SJCRH30 (cell line): ENCODE measurements around the gene ANKAR. TPM values are rescaled to one million over a fixed set of nuclear protein-coding genes. Genes with fewer than 3 reads are reported as not detected.
"Not testable (repeated sequence)": the region's sequence is repeated elsewhere in the genome, so short reads cannot be mapped to it uniquely, and the experiment has no call there.

Experiments used
- DNase-seq, 2 experiments: peaks; one replicate each; pipeline ENCODE4 v3.0.0-alpha.2; 2015 to 2020
- H3K27ac ChIP-seq: fragments of 250-450 bp; sonication (Bioruptor Pico); 2 replicates; pipeline ENCODE4 v1.5.1; 2020; ENCODE audit warnings: mild to moderate bottlenecking, moderate library complexity
- H3K27me3 ChIP-seq: fragments of 250-450 bp; sonication (Bioruptor Pico); 2 replicates; pipeline ENCODE4 v1.5.1; 2020; ENCODE audit warnings: mild to moderate bottlenecking, moderate library complexity
- H3K36me3 ChIP-seq: fragments of 250-450 bp; sonication (Bioruptor Pico); 2 replicates; pipeline ENCODE4 v1.5.1; 2020; ENCODE audit warnings: mild to moderate bottlenecking, moderate library complexity
- H3K4me1 ChIP-seq: fragments of 250-450 bp; sonication (Bioruptor Pico); 2 replicates; pipeline ENCODE4 v1.5.1; 2020; ENCODE audit warnings: mild to moderate bottlenecking, moderate library complexity
- H3K4me3 ChIP-seq: fragments of 250-450 bp; sonication (Bioruptor Pico); 2 replicates; pipeline ENCODE4 v1.5.1; 2020; ENCODE audit warnings: mild to moderate bottlenecking, moderate library complexity
- H3K9me3 ChIP-seq: fragments of 250-450 bp; sonication (Bioruptor Pico); replicated peaks from 2 replicates; pipeline ENCODE4 v1.5.1; 2020; ENCODE audit warnings: mild to moderate bottlenecking, moderate library complexity
- total RNA-seq: library from RNA; depleted of rRNA; stranded (reverse); fragments of >200 nt; shearing (Covaris generic); gene quantifications from 2 replicates; pipeline ENCODE4 v1.2.3, GENCODE V29; 2014

ANKAR gene
- total RNA-seq, 1 experiment from 2014 or later = 13.5 TPM

DNA sequence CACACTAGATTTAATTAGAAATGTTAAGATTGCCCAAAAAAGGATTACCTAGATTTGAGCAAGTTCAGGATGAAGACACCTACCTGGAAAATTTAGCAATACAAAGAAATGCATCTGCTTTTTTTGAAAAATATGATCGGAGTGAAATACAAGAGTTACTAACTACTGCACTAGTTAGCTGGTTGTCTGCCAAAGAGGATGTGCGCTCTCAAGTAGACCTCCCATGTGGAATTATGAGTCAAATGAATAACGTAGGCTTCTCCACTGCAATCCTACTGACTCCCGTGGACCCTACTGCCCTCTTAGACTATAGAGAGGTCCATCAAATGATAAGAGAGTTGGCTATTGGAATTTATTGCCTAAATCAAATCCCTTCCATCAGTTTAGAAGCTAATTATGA is 2.0 kb downstream of the ANKAR start:
- peaks cover 11% of the 10 kb centered on the region for H3K9me3 ChIP-seq
- no peaks in the 10 kb centered on the region for H3K27me3 ChIP-seq
- peak in 1 of 2 experiments; percentile 31 for DNase-seq
- H3K36me3 ChIP-seq = peaks cover 35% of the 10 kb centered on the region
- no peaks in the 10 kb centered on the region for H3K4me1 ChIP-seq
- H3K4me3 ChIP-seq = no peak overlapping the region
- no peak overlapping the region for H3K27ac ChIP-seq

DNA sequence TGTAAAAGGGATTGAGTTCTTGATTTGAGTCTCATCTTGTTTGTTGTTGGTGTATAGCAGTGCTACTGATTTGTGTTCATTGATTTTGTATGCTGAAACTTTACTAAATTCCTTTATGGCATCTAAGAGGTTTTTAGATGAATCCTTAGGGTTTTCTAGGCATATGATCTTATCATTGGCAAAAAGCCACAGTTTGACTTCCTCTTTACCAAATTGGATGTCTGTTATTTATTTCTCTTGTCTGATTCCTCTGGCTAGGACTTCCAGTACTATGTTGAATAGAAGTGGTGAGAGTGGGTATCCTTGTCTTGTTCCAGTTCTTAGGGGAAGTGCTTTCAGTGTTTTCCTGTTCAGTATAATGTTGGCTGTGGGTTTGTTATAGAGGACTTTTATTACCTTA is 4.8 kb downstream of the ANKAR start:
- Histone ChIP-seq H3K4me1 (no peaks in the 10 kb centered on the region), H3K4me3 (no peak overlapping the region), H3K9me3 (peaks cover 11% of the 10 kb centered on the region), H3K27me3 (no peaks in the 10 kb centered on the region), H3K27ac (no peak overlapping the region), H3K36me3 (peaks cover 13% of the 10 kb centered on the region; the same call in 1 of the 2 replicates)
- DNase-seq = no peak

DNA sequence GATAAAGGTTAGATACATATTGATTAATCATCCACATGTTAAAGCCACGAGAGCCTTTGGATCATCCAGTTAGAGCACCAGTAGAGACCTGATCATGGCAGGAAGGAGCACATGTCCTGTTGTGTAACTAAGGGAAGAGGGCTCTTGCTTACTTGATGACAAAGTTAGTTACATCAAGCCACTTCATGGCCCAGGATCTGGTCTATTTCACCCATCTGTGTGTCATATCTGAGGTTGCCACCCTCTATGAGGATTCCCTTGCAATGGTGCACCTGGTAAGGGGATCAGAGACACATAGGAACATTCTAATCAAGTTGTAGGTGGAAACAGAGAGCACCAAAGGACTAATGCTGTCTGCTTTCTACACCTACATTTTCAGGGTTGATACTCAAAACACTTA is 6.7 kb downstream of the ANKAR start:
- Histone ChIP-seq H3K9me3 (peaks cover 11% of the 10 kb centered on the region), H3K4me3 (no peak overlapping the region), H3K4me1 (peaks cover 9% of the 10 kb centered on the region; the same call in 1 of the 2 replicates), H3K36me3 (peaks cover 10% of the 10 kb centered on the region; the same call in 1 of the 2 replicates), H3K27ac (no peak overlapping the region), H3K27me3 (no peaks in the 10 kb centered on the region)
- no peak for DNase-seq

DNA sequence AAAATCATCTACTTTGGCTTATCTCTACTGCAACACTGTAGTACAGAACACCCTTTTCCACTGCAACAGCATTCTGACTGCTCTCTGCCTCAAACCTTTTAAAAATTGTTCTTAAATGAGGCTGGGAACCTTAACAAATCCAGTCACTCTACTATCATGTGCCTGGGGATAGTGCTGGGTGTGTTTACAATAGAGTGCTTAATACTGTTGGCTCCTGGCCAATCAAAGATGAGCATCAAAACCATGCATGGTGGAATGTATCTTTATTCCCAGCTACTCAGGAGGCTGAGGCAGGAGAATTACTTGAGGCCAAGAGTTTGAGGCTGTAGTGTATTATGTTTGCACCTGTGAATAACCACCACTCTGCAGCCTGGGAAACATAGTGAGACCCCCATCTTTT is 7.4 kb downstream of the ANKAR start:
- Histone ChIP-seq H3K27ac (no peak overlapping the region), H3K4me1 (peaks cover 14% of the 10 kb centered on the region; the same call in 1 of the 2 replicates), H3K27me3 (no peaks in the 10 kb centered on the region), H3K9me3 (peaks cover 11% of the 10 kb centered on the region), H3K36me3 (peaks cover 10% of the 10 kb centered on the region; the same call in 1 of the 2 replicates), H3K4me3 (no peak overlapping the region)
- DNase-seq = peak in 1 of 2 experiments; percentile 38

DNA sequence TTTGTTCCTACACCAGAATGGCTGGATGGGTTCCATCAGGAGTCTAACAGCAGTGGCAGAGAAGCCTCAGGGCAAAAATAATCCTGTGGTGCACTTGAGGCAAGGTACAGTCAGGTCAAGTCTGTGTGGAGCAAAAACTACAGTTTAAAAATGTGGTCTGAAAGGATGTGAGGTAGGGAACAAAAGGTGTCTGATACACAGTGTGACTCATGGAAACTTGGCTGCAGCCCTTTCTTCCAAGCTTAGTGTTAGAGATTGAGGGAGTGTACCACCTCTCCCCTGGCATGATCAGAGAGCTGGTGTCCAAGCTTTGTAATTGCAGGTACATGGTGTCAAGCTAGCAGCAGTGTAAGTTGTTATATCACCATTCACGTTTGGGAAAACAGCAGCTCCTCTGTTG is 8.9 kb downstream of the ANKAR start:
- H3K27me3 ChIP-seq = no peaks in the 10 kb centered on the region
- peaks cover 7% of the 10 kb centered on the region; the same call in 1 of the 2 replicates for H3K36me3 ChIP-seq
- no peak overlapping the region for H3K4me3 ChIP-seq
- DNase-seq = no peak
- H3K27ac ChIP-seq = no peak overlapping the region
- H3K9me3 ChIP-seq = peaks cover 5% of the 10 kb centered on the region
- H3K4me1 ChIP-seq = peaks cover 14% of the 10 kb centered on the region; the same call in 1 of the 2 replicates

DNA sequence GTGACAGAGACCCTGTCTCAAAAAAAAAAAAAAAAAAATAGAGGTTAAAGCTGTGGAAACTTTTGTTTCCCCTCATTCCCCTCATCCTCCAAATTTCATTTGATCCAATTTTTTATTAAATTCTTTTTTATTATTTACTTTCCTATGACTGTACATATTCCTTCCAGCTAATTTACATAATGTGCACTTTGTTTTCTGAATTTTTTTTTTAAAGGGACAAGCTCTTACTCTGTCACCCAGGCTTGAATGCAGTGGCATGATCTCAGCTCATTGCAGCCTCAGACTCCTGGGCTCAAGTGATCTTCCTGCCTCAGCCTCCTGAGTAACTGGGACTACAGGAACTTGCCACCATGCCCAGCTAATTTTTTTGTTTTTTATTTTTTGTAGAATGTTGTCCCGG is 10.3 kb downstream of the ANKAR start:
- no peak for DNase-seq
- peaks cover 11% of the 10 kb centered on the region; the same call in 1 of the 2 replicates for H3K36me3 ChIP-seq
- H3K27ac ChIP-seq = no peak overlapping the region
- peaks cover 14% of the 10 kb centered on the region; the same call in 1 of the 2 replicates for H3K4me1 ChIP-seq
- H3K9me3 ChIP-seq = no peaks in the 10 kb centered on the region
- H3K27me3 ChIP-seq = no peaks in the 10 kb centered on the region
- no peak overlapping the region for H3K4me3 ChIP-seq

DNA sequence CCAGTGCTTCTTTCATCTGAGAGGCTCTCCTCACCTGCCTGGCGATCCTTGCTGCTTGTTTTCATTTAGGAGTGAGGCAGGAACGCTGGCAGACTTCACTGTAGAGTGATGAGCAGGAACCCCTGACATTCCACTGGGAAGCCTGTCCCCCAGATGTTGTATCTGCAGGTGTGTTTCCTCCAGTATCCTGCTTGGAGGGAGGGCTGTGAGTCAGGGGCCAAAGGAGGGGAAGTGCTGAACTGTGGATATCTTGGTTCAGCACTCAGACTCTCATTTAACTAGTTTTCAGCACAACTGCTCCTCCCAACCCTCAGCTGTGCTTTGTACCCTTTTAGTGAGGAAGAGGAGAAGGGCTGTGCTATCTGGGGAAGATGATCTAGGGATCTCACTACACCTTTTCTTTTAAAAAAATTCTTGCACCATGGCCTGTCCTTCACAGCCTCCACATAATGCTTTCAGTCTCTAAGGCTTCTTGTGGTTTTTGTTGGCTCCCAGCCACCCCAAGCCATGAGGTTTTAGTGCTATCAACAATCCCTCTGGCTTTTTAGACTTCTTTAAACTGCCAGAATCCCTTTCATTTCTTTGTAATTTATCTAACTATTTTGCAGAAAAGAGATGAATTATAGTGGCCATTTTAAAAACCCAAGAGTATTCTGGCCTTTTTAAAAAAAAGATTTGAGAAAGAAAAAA is 11.2 kb downstream of the ANKAR start:
- Histone ChIP-seq H3K4me1 (peaks cover 14% of the 10 kb centered on the region; the same call in 1 of the 2 replicates), H3K27me3 (no peaks in the 10 kb centered on the region), H3K9me3 (no peaks in the 10 kb centered on the region), H3K4me3 (no peak overlapping the region), H3K27ac (no peak overlapping the region), H3K36me3 (peaks cover 18% of the 10 kb centered on the region; the same call in 1 of the 2 replicates)
- peak; percentile 73 to 89 for DNase-seq

DNA sequence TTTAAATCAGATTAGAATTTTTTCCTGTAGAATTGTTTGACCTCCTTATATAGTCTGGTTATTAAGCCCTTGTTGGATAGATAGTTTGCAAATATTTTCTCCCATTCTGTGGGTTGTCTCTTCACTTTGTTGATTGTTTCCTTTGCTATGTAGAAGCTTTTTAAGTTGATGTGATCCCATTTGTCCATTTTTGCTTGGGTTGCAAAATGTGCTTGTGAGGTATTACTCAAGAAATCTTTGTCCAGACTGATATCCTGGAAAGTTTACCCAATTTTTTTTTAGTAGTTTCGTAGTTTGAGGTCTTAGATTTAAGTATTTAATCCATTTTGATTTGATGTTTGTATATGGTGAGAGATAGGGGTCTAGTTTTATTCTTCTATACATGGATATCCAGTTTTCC is 13.3 kb downstream of the ANKAR start:
- H3K9me3 ChIP-seq, H3K4me3 ChIP-seq, H3K27me3 ChIP-seq, DNase-seq, H3K27ac ChIP-seq: not testable (repeated sequence)
- Histone ChIP-seq H3K4me1 (peaks cover 14% of the 10 kb centered on the region; the same call in 1 of the 2 replicates), H3K36me3 (peaks cover 12% of the 10 kb centered on the region; the same call in 1 of the 2 replicates)

DNA sequence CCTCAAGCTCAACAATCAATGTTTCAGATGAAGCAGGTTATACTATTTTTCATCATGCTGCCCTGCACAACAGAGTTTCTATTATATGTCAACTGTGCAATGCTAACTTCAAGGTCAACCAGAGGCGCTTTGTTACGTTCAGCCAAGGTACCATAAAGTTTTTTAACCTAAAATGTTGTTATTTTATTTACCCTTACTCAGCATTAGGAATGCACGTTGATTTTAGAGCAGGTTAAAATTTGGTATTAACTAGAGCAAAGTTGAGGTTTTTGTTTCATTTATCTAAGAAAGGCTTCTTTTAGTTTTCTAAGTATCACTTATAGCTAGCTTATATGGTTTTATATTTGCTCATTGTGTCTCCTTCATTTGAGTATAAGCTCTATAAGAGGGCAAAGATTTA is 21.8 kb downstream of the ANKAR start:
- Histone ChIP-seq H3K4me3 (no peak overlapping the region), H3K27me3 (no peaks in the 10 kb centered on the region), H3K4me1 (no peaks in the 10 kb centered on the region), H3K27ac (no peak overlapping the region), H3K36me3 (no peaks in the 10 kb centered on the region), H3K9me3 (no peaks in the 10 kb centered on the region)
- no peak for DNase-seq

DNA sequence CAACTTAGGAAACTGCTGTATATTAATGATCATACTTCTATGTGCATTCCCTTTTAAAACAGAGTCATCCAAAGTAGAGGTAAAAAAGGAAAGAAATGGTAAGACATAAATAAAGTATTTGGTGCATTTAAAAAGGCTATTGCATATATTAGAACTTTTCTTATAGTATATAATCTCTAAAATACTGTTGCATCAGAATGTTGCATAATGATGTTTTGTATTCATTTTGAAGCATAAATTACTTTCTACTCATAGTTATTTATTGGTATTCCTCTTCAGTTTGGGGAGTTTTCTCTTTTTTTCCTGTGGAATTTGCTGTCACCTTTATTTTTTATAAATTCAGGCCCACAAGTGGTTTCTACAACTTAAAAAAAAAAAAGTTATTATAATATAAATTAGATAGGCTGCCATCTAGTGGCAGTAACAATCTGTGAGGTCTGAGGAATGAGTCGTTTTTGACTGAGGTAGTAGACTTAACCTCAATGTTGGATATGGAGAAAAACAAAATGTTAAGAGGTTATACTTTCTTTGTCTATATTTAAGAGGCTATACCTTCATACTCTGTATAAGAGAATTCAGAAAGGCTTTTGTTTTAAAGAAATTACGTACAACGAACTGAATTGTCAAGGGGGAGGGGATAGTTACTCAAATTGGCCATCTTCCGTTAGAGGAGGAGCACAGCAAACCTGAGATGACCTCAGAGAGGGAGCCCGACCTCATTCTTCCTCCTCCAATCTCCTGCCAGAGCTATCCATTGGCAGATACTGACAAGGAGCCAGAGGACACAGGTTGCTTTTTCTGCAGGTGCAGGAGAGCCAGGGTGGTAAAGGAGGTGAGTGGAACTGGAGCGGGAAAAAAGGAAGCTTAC is 23.8 kb downstream of the ANKAR start:
- Histone ChIP-seq H3K9me3 (no peaks in the 10 kb centered on the region), H3K4me3 (no peak overlapping the region), H3K27me3 (no peaks in the 10 kb centered on the region), H3K36me3 (no peaks in the 10 kb centered on the region; the same call in 1 of the 2 replicates), H3K4me1 (no peaks in the 10 kb centered on the region), H3K27ac (no peak overlapping the region)
- DNase-seq = peak; percentile 60 to 78

DNA sequence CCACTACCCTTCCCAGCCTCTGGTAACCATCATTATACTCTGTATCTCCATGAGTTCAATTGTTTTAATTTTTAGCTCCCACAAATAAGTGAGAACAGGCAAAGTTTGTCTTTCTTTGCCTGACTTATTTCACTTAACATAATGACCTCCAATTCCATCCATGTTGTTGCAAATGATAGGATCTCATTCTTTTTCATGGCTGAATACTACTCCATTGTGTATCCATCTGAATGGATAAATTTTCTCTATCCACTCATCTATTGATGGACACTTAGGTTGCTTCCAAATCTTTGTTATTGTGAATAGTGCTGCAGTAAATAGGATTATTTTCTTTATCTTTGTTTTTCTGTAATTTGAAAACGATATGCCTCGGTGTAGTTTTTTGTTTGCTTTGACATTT is 26.2 kb downstream of the ANKAR start:
- no peak overlapping the region for H3K4me3 ChIP-seq
- no peak for DNase-seq
- no peaks in the 10 kb centered on the region for H3K9me3 ChIP-seq
- H3K4me1 ChIP-seq = no peaks in the 10 kb centered on the region
- H3K36me3 ChIP-seq = peaks cover 3% of the 10 kb centered on the region
- H3K27ac ChIP-seq = no peak overlapping the region
- no peaks in the 10 kb centered on the region for H3K27me3 ChIP-seq

DNA sequence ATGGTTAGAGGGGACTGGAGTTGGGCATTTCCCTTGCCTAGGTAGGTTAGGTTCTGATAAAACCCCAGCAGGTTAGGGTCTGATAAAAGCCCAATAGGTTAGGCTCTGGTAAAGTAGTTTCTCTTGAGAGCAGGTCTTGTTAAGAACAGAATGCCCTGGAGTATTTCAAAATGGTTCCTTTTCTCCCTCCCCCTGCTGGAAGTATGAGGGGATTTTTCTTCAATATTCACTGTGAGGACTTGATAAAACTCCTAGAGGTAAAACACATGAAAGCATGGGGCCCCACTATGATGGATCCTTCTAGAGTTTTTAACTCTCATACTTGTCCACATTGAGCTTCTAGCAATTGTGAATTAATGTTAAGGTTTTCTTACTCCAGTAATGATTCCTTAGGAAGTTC is 27.6 kb downstream of the ANKAR start:
- Histone ChIP-seq H3K27me3 (no peaks in the 10 kb centered on the region), H3K4me1 (no peaks in the 10 kb centered on the region)
- DNase-seq = no peak

DNA sequence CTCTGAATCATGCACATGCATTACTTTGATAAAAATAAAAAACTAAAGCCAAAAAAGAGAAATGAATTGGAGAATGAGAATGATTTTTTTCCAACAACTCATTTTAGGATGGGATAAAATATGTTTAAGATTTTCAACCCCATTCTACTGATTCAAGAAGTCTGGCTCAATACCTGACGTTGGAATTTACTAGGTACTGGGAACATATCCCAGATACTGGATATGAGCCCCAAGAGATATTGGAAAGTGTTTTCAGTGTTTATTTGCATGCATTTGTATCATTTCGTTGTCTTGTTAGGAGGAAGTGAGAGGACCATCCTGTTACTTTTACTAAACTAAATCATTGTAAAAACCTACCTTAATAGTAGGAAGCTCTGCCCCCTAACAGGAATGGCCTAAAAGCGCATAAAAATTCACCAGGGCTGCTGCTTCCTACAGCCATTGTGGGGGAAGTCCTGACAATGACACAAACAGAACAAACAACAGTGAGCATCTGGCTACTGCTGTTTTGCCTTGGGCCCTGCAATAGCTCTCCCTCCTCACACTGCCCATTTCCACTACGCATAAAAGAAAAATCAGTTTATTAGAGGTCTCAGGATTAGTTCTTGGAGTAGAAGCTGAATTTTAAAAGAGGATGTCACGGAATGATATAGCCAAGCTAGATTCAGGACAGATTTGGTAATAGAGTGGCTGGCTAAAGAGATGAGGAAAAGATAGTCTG is 35.2 kb downstream of the ANKAR start:
- peaks cover 6% of the 10 kb centered on the region; the same call in 1 of the 2 replicates for H3K9me3 ChIP-seq
- H3K27me3 ChIP-seq = no peaks in the 10 kb centered on the region
- no peaks in the 10 kb centered on the region for H3K4me1 ChIP-seq
- no peak overlapping the region for H3K4me3 ChIP-seq
- H3K27ac ChIP-seq = no peak overlapping the region
- peaks cover 6% of the 10 kb centered on the region; the same call in 1 of the 2 replicates for H3K36me3 ChIP-seq
- DNase-seq = no peak

More for the DNA sequence above, 27.6 kb downstream of the ANKAR start:
- Histone ChIP-seq H3K9me3 (no peaks in the 10 kb centered on the region), H3K36me3 (peaks cover 6% of the 10 kb centered on the region), H3K27ac (no peak overlapping the region), H3K4me3 (no peak overlapping the region)

DNA sequence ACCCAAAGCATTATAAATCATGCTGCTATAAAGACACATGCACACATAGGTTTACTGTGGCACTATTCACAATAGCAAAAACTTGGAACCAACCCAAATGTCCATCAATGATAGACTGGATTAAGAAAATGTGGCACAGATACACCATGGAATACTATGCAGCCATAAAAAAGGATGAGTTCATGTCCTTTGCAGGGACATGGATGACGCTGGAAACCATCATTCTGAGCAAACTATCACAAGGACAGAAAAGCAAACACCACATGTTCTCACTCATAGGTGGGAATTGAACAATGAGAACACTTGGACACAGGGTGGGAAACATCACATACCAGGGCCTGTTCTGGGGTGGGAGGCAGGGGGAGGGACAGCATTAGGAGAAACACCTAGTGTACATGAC is 43.1 kb downstream of the ANKAR start:
- not testable (repeated sequence) for DNase-seq, H3K4me1 ChIP-seq

More for the DNA sequence above, 43.1 kb downstream of the ANKAR start:
- not testable (repeated sequence) for H3K27me3 ChIP-seq, H3K36me3 ChIP-seq, H3K4me3 ChIP-seq, H3K27ac ChIP-seq
- H3K9me3 ChIP-seq = peaks cover 17% of the 10 kb centered on the region
